ENCODE results near the gene JMJD1C. TPM values are rescaled to one million over a fixed set of nuclear protein-coding genes. Genes with fewer than 3 reads are reported as not detected.

The JMJD1C gene
- total RNA-seq, 1 donor from 2014 or later, result 120 TPM

GRCh38 chr10:63228237-63228636, 237.5 kb downstream of the JMJD1C start:
- Mint-ChIP-seq H3K27ac (ENCODE audit: unreplicated experiment) (no peak overlapping the region), H3K9me3 (ENCODE audit: unreplicated experiment) (no peaks in the 10 kb centered on the region), H3K4me1 (ENCODE audit: unreplicated experiment) (peaks cover 44% of the 10 kb centered on the region), H3K36me3 (ENCODE audit: unreplicated experiment) (peaks cover 4% of the 10 kb centered on the region), H3K4me3 (ENCODE audit: unreplicated experiment) (no peak overlapping the region), H3K27me3 (ENCODE audit: unreplicated experiment) (no peaks in the 10 kb centered on the region)
- TF ChIP-seq CTCF (IDR thresholded peaks at IDR 0.05), result no peak
- no peak for DNase-seq (ENCODE audit: extremely low spot score, unreplicated experiment)

- Mint-ChIP-seq H3K4me1 (ENCODE audit: unreplicated experiment) (peaks cover 37% of the 10 kb centered on the region), H3K27me3 (ENCODE audit: unreplicated experiment) (no peaks in the 10 kb centered on the region), H3K27ac (ENCODE audit: unreplicated experiment) (peak overlapping the region; percentile 66), H3K4me3 (ENCODE audit: unreplicated experiment) (no peak overlapping the region), H3K36me3 (ENCODE audit: unreplicated experiment) (peaks cover 4% of the 10 kb centered on the region), H3K9me3 (ENCODE audit: unreplicated experiment) (no peaks in the 10 kb centered on the region)
- no peak for TF ChIP-seq CTCF (IDR thresholded peaks at IDR 0.05)
- DNase-seq (ENCODE audit: extremely low spot score, unreplicated experiment), result no peak
Measured at GRCh38 chr10:63227207-63227895, 238.4 kb downstream of the JMJD1C start.

- no peak overlapping the region for H3K27ac Mint-ChIP-seq (ENCODE audit: unreplicated experiment)
- DNase-seq (ENCODE audit: extremely low spot score, unreplicated experiment), result no peak
- no peaks in the 10 kb centered on the region for H3K27me3 Mint-ChIP-seq (ENCODE audit: unreplicated experiment)
- peaks cover 6% of the 10 kb centered on the region for H3K9me3 Mint-ChIP-seq (ENCODE audit: unreplicated experiment)
- no peak overlapping the region for H3K4me3 Mint-ChIP-seq (ENCODE audit: unreplicated experiment)
- peaks cover 29% of the 10 kb centered on the region for H3K4me1 Mint-ChIP-seq (ENCODE audit: unreplicated experiment)
- no peak for TF ChIP-seq CTCF (IDR thresholded peaks at IDR 0.05)
- H3K36me3 Mint-ChIP-seq (ENCODE audit: unreplicated experiment), result peaks cover 12% of the 10 kb centered on the region
Measured at GRCh38 chr10:63224241-63224640, 241.5 kb downstream of the JMJD1C start.

- peaks cover 24% of the 10 kb centered on the region for H3K4me1 Mint-ChIP-seq (ENCODE audit: unreplicated experiment)
- DNase-seq (ENCODE audit: extremely low spot score, unreplicated experiment), result no peak
- TF ChIP-seq CTCF (IDR thresholded peaks at IDR 0.05), result no peak
- no peak overlapping the region for H3K27ac Mint-ChIP-seq (ENCODE audit: unreplicated experiment)
- peaks cover 6% of the 10 kb centered on the region for H3K9me3 Mint-ChIP-seq (ENCODE audit: unreplicated experiment)
- peaks cover 17% of the 10 kb centered on the region for H3K36me3 Mint-ChIP-seq (ENCODE audit: unreplicated experiment)
- no peak overlapping the region for H3K4me3 Mint-ChIP-seq (ENCODE audit: unreplicated experiment)
- H3K27me3 Mint-ChIP-seq (ENCODE audit: unreplicated experiment), result no peaks in the 10 kb centered on the region
Measured at GRCh38 chr10:63221950-63222349, 243.8 kb downstream of the JMJD1C start.

- TF ChIP-seq CTCF (IDR thresholded peaks at IDR 0.05), result no peak
- no peaks in the 10 kb centered on the region for H3K27me3 Mint-ChIP-seq (ENCODE audit: unreplicated experiment)
- H3K9me3 Mint-ChIP-seq (ENCODE audit: unreplicated experiment), result peaks cover 6% of the 10 kb centered on the region
- no peak overlapping the region for H3K4me3 Mint-ChIP-seq (ENCODE audit: unreplicated experiment)
- peaks cover 19% of the 10 kb centered on the region for H3K4me1 Mint-ChIP-seq (ENCODE audit: unreplicated experiment)
- no peak overlapping the region for H3K27ac Mint-ChIP-seq (ENCODE audit: unreplicated experiment)
- H3K36me3 Mint-ChIP-seq (ENCODE audit: unreplicated experiment), result peaks cover 20% of the 10 kb centered on the region
- DNase-seq (ENCODE audit: extremely low spot score, unreplicated experiment), result no peak
Measured at GRCh38 chr10:63219749-63220148, 246.0 kb downstream of the JMJD1C start.

Data from osteocyte (in vitro differentiated cells).